Measurements from ENCODE around the gene KRTAP17-1.

- TF ChIP-seq POLR2AphosphoS5 (IDR thresholded peaks at IDR 0.05; ENCODE audit: low read depth, low read length): no peak
- TF ChIP-seq SIN3A (IDR thresholded peaks at IDR 0.05; ENCODE audit: borderline replicate concordance, insufficient read depth, low read length): no peak
- TF ChIP-seq TAF1 (IDR thresholded peaks at IDR 0.05; ENCODE audit: borderline replicate concordance, insufficient read depth, low read length): no peak
These were observed 28.5 kb downstream of the KRTAP17-1 start for GRCh38 chr17:41287050-41287449.
